Prostate gland (tissue), 2 donors: ENCODE results near the gene CEACAM16. TPM values are rescaled to one million over a fixed set of nuclear protein-coding genes. Genes with fewer than 3 reads are reported as not detected.

Experiments used
- DNase-seq: peaks from one replicate; pipeline ENCODE4 v3.0.0-alpha.2; 2019; ENCODE audit warnings: low spot score
- H3K27ac ChIP-seq, 2 donors: fragments of 200-600 bp; sonication (generic); 2 replicates each; pipeline ENCODE4 v1.5.1; 2017 to 2019
- H3K27me3 ChIP-seq: fragments of 200-600 bp; sonication (generic); replicated peaks from 2 replicates; pipeline ENCODE4 v1.5.1; 2019; ENCODE audit not compliant: insufficient read depth
- H3K36me3 ChIP-seq, 2 donors: fragments of 200-600 bp; sonication (generic); 1 replicate in 1 of 2; 2 replicates in 1 of 2; pipeline versions ENCODE4 v1.5.1 to v1.8.1; 2017 to 2019
- H3K4me1 ChIP-seq: fragments of 200-600 bp; sonication (generic); replicated peaks from 2 replicates; pipeline ENCODE4 v1.5.1; 2019
- H3K4me3 ChIP-seq, 2 donors: fragments of 200-600 bp; sonication (generic); 2 replicates each; pipeline ENCODE4 v1.5.1; 2017 to 2019
- H3K9me3 ChIP-seq: fragments of 200-600 bp; sonication (generic); 2 replicates; pipeline ENCODE4 v1.5.1; 2017
- POLR2A ChIP-seq: fragments of 450-650 bp; IDR thresholded peaks from one replicate; pipeline ENCODE4 v1.6.1; 2016; ENCODE audit warnings: antibody characterized with exemption, mild to moderate bottlenecking
- POLR2AphosphoS5 ChIP-seq: sonication (generic); formaldehyde crosslinking; IDR thresholded peaks from one replicate; pipeline ENCODE4 v1.6.1; 2017; ENCODE audit warnings: antibody characterized with exemption
- WGBS: methylation state at CpG from one replicate; pipeline ENCODE4 v1.1.5; 2018; 5-methylcytosine and 5-hydroxymethylcytosine counted together
- intact Hi-C: fragments of 100-400 bp; cut with DNase I; formaldehyde crosslinking; loops from one replicate; pipeline ENCODE4 v1.14.2; 2022
- total RNA-seq, 2 donors: library from RNA; depleted of rRNA; stranded (reverse); fragments of >200 nt; gene quantifications; one replicate each; pipeline ENCODE4 v1.1.0, GENCODE V29; 2016
- TF ChIP-seq, protein P1 (sequence below), 4 experiments: fragments of 200-600 bp in 2 of 4; fragments of 450-650 bp in 2 of 4; sonication (generic) in 2 of 4; IDR thresholded peaks; 1 replicate in 3 of 4; 2 replicates in 1 of 4; pipeline ENCODE4 v1.5.1; 2016 to 2019; ENCODE audit warnings: antibody characterized with exemption in 4 of 4, mild to moderate bottlenecking in 2 of 4, moderate library complexity in 2 of 4

CEACAM16 gene
- total RNA-seq, 2 donors from 2014 or later, result not detected

GRCh38 chr19:44702551-44703176, 3.7 kb downstream of the CEACAM16 start:
- TF ChIP-seq POLR2AphosphoS5 (no peak), POLR2A (no peak)
- TF ChIP-seq, protein P1, sequence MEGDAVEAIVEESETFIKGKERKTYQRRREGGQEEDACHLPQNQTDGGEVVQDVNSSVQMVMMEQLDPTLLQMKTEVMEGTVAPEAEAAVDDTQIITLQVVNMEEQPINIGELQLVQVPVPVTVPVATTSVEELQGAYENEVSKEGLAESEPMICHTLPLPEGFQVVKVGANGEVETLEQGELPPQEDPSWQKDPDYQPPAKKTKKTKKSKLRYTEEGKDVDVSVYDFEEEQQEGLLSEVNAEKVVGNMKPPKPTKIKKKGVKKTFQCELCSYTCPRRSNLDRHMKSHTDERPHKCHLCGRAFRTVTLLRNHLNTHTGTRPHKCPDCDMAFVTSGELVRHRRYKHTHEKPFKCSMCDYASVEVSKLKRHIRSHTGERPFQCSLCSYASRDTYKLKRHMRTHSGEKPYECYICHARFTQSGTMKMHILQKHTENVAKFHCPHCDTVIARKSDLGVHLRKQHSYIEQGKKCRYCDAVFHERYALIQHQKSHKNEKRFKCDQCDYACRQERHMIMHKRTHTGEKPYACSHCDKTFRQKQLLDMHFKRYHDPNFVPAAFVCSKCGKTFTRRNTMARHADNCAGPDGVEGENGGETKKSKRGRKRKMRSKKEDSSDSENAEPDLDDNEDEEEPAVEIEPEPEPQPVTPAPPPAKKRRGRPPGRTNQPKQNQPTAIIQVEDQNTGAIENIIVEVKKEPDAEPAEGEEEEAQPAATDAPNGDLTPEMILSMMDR (IDR thresholded peaks at IDR 0.05), result no peak
- 85% methylated on average over 17 of the region's 17 CpGs for WGBS

DNA sequence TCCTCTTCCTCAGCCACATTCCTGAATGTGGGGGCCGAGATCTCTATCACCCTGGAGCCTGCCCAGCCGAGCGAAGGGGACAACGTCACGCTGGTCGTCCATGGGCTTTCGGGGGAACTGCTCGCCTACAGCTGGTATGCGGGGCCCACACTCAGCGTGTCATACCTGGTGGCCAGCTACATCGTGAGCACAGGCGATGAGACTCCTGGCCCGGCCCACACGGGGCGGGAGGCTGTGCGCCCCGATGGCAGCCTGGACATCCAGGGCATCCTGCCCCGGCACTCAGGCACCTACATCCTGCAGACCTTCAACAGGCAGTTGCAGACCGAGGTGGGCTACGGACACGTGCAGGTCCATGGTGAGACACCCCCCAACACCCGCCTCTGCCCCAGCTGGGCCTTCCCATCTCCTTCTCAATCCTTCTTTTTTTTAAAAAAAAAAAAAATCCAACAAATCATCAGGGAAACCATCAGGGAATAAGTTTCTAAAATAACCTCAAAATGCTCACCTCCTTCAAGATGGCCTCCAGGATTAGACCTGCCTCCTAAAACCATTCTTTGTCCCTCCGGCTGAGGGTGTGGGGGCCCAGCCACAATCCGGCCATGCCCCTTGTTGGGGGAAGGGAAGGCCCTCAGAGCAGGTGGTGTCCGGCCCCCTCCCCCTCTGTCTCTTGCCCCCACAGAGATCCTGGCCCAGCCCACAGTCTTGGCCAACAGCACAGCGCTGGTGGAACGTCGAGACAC, 4.6 kb downstream of the CEACAM16 start:
- H3K4me3 ChIP-seq, result no peak overlapping the region
- H3K9me3 ChIP-seq, result no peaks in the 10 kb centered on the region
- 84% methylated on average over 27 of the region's 28 CpGs for WGBS
- no peaks in the 10 kb centered on the region for H3K4me1 ChIP-seq
- H3K36me3 ChIP-seq, result no peaks in the 10 kb centered on the region
- no peaks in the 10 kb centered on the region for H3K27me3 ChIP-seq
- intact Hi-C loops, result no loop called here
- H3K27ac ChIP-seq, result no peak overlapping the region
- no peak for DNase-seq
- TF ChIP-seq POLR2A (no peak), POLR2AphosphoS5 (no peak)
- TF ChIP-seq, protein P1 (IDR thresholded peaks at IDR 0.05), result no peak

More at GRCh38 chr19:44702551-44703176, 3.7 kb downstream of the CEACAM16 start:
- H3K4me1 ChIP-seq, result no peaks in the 10 kb centered on the region
- H3K27ac ChIP-seq, result no peak overlapping the region
- DNase-seq, result no peak
- no peak overlapping the region for H3K4me3 ChIP-seq
- H3K9me3 ChIP-seq, result no peaks in the 10 kb centered on the region
- no peaks in the 10 kb centered on the region for H3K27me3 ChIP-seq
- H3K36me3 ChIP-seq, result no peaks in the 10 kb centered on the region
- intact Hi-C loops, result no loop called here

GRCh38 chr19:44704982-44705381, 6.0 kb downstream of the CEACAM16 start:
- Histone ChIP-seq H3K9me3 (no peaks in the 10 kb centered on the region), H3K36me3 (no peaks in the 10 kb centered on the region), H3K27ac (no peak overlapping the region), H3K27me3 (no peaks in the 10 kb centered on the region), H3K4me3 (no peak overlapping the region), H3K4me1 (no peaks in the 10 kb centered on the region)
- intact Hi-C loops, result no loop called here
- WGBS, result 97% methylated on average over 1 of the region's 1 CpG
- no peak for DNase-seq
- no peak for TF ChIP-seq POLR2A
- TF ChIP-seq POLR2AphosphoS5, result no peak
- TF ChIP-seq, protein P1 (IDR thresholded peaks at IDR 0.05), result no peak

- H3K4me1 ChIP-seq, result no peaks in the 10 kb centered on the region
- intact Hi-C loops, result no loop called here
- no peaks in the 10 kb centered on the region for H3K27me3 ChIP-seq
- H3K36me3 ChIP-seq, result no peaks in the 10 kb centered on the region
- TF ChIP-seq, protein P1 (IDR thresholded peaks at IDR 0.05), result no peak
- H3K4me3 ChIP-seq, result no peak overlapping the region
- no peak overlapping the region for H3K27ac ChIP-seq
- H3K9me3 ChIP-seq, result no peaks in the 10 kb centered on the region
- DNase-seq, result no peak
- WGBS, result 91% methylated on average over 12 of the region's 12 CpGs
Measured at GRCh38 chr19:44705502-44706010, 6.6 kb downstream of the CEACAM16 start.
